IPS-NIHi7 (cell line): ENCODE data around the gene COL25A1.

Source experiments
- DNase-seq: peaks from one replicate; pipeline ENCODE4 v3.0.0; 2012; ENCODE audit warnings: mixed read lengths; ENCODE audit errors: extremely low spot score

COL25A1 gene

GRCh38 chr4:108820492-108821350 is 481.7 kb downstream of the COL25A1 start:
- no peak for DNase-seq

- DNase-seq, result no peak
Measured at GRCh38 chr4:108814326-108814725, 488.1 kb downstream of the COL25A1 start.

- DNase-seq, result no peak
Measured at GRCh38 chr4:108813261-108813660, 489.2 kb downstream of the COL25A1 start.

- DNase-seq, result no peak
Measured at GRCh38 chr4:108811486-108811885, 491.0 kb downstream of the COL25A1 start.

GRCh38 chr4:108810087-108810486 is 492.4 kb downstream of the COL25A1 start:
- no peak for DNase-seq

GRCh38 chr4:108804648-108805273 is 497.7 kb downstream of the COL25A1 start:
- DNase-seq, result no peak

- no peak for DNase-seq
Measured at GRCh38 chr4:108799306-108799705, 503.2 kb downstream of the COL25A1 start.

- no peak for DNase-seq
Measured at GRCh38 chr4:108796173-108796572, 506.3 kb downstream of the COL25A1 start.

- DNase-seq, result no peak
Measured at GRCh38 chr4:108795733-108796132, 506.7 kb downstream of the COL25A1 start.

- DNase-seq, result no peak
Measured at GRCh38 chr4:108794136-108794535, 508.3 kb downstream of the COL25A1 start.

- no peak for DNase-seq
Measured at GRCh38 chr4:108793415-108793814, 509.0 kb downstream of the COL25A1 start.

GRCh38 chr4:108788731-108789130 is 513.7 kb downstream of the COL25A1 start:
- DNase-seq, result no peak

GRCh38 chr4:108787724-108788123 is 514.7 kb downstream of the COL25A1 start:
- no peak for DNase-seq

GRCh38 chr4:108787106-108787505 is 515.4 kb downstream of the COL25A1 start:
- DNase-seq, result no peak

- no peak for DNase-seq
Measured at GRCh38 chr4:108786351-108786750, 516.1 kb downstream of the COL25A1 start.

GRCh38 chr4:108783665-108784463 is 518.6 kb downstream of the COL25A1 start:
- DNase-seq, result no peak

GRCh38 chr4:108779958-108780357 is 522.5 kb downstream of the COL25A1 start:
- DNase-seq, result no peak

- no peak for DNase-seq
Measured at GRCh38 chr4:108777388-108777787, 525.1 kb downstream of the COL25A1 start.

- peak; percentile 35 for DNase-seq
Measured at GRCh38 chr4:108775921-108776320, 526.5 kb downstream of the COL25A1 start.

- no peak for DNase-seq
Measured at GRCh38 chr4:108774809-108775530, 527.5 kb downstream of the COL25A1 start.

- DNase-seq, result no peak
Measured at GRCh38 chr4:108772402-108772801, 530.1 kb downstream of the COL25A1 start.

GRCh38 chr4:108766058-108766457 is 536.4 kb downstream of the COL25A1 start:
- DNase-seq, result no peak
